VCaP (cell line): Measurements from ENCODE around the gene L3MBTL4.

Source experiments
- H3K27ac ChIP-seq: fragments of 450-650 bp; 2 replicates; pipeline ENCODE4 v1.5.1; 2017
- CTCF ChIP-seq: fragments of 450-650 bp; conservative IDR thresholded peaks from 2 replicates; pipeline ENCODE4 v1.5.1; 2017; ENCODE audit warnings: mild to moderate bottlenecking, moderate library complexity

L3MBTL4 gene

GRCh38 chr18:6414723-6415417, at the start of gene L3MBTL4:
Gene L3MBTL4 (minus strand): TSS chr18:6414911. CDS start chr18:6311625, 103,286 bp downstream.
- no peak for TF ChIP-seq CTCF
- no peak within 1 kb of the TSS for H3K27ac ChIP-seq

- H3K27ac ChIP-seq = no peak overlapping the region
- TF ChIP-seq CTCF = no peak
These were observed 37.5 kb upstream of the L3MBTL4 start for GRCh38 chr18:6452194-6452593.

GRCh38 chr18:6449213-6449612, 34.5 kb upstream of the L3MBTL4 start:
- H3K27ac ChIP-seq = no peak overlapping the region

GRCh38 chr18:6444466-6445228, 29.9 kb upstream of the L3MBTL4 start:
- TF ChIP-seq CTCF = no peak
- no peak overlapping the region for H3K27ac ChIP-seq

More at GRCh38 chr18:6449213-6449612, 34.5 kb upstream of the L3MBTL4 start:
- no peak for TF ChIP-seq CTCF

- no peak for TF ChIP-seq CTCF
- no peak overlapping the region for H3K27ac ChIP-seq
These were observed 26.5 kb upstream of the L3MBTL4 start for GRCh38 chr18:6441200-6441599.

- TF ChIP-seq CTCF = no peak
- no peak overlapping the region for H3K27ac ChIP-seq
These were observed 23.5 kb upstream of the L3MBTL4 start for GRCh38 chr18:6437937-6438818.

GRCh38 chr18:6435731-6436130, 21.0 kb upstream of the L3MBTL4 start:
- no peak for TF ChIP-seq CTCF
- no peak overlapping the region for H3K27ac ChIP-seq
